GM10248 (cell line): ENCODE results near the gene NOTCH1.

ENCODE experiments used
- CTCF ChIA-PET: fragments of 300-600 bp; sonication (Branson Sonifier 250); formaldehyde crosslinking; extraction: SDS; loops from one replicate; lab custom pipeline; 2021; ENCODE audit warnings: antibody characterized with exemption; lab: Yijun Ruan, JAX
- POLR2A ChIA-PET: fragments of 350-650 bp; sonication (Branson Sonifier 250); formaldehyde crosslinking; extraction: SDS; loops from one replicate; lab custom pipeline; 2020; ENCODE audit warnings: antibody characterized with exemption; lab: Yijun Ruan, JAX
- DNase-seq: peaks from one replicate; pipeline ENCODE4 v3.0.0; 2012; ENCODE audit errors: extremely low spot score
- TF ChIP-seq, protein P1 (sequence below): IDR thresholded peaks from 2 replicates; pipeline ENCODE4 v1.5.1; 2012; ENCODE audit warnings: mild to moderate bottlenecking, low read depth; ENCODE audit errors: extremely low read depth, missing control alignments, control extremely low read depth

NOTCH1 gene

DNA sequence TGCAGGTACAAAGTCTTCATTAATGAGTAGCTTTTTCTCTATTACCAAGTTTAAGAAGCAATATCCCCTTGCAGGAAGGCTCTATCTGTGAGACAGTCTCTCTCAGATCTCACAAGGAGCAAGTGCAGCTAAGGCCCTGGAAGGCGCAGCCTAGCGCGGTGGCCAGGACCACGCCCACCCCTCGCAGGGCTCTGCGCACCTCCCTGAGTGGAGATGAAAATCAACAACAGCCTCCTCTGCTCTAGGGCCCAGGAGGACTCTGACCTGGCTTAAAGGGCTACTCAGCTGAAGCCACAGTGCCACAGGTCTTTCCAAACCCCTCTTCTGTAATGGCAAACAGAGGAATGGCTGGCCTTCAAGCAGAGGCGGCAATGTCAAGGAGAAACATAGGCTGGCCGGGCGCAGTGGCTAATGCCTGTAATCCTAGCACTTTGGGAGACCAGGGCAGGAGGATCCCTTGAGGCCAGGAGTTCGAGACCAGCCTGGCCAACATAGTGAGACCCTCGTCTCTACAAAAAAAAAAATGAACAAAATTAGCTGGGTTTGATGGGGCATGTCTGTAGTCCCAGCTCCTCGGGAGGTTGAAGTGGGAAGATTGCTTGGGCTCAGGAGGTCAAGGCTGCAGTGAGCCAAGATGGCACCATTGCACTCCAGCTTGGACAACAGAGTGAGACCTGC lies 74.9 kb downstream of the NOTCH1 start:
- DNase-seq, result no peak
- TF ChIP-seq, protein P1, sequence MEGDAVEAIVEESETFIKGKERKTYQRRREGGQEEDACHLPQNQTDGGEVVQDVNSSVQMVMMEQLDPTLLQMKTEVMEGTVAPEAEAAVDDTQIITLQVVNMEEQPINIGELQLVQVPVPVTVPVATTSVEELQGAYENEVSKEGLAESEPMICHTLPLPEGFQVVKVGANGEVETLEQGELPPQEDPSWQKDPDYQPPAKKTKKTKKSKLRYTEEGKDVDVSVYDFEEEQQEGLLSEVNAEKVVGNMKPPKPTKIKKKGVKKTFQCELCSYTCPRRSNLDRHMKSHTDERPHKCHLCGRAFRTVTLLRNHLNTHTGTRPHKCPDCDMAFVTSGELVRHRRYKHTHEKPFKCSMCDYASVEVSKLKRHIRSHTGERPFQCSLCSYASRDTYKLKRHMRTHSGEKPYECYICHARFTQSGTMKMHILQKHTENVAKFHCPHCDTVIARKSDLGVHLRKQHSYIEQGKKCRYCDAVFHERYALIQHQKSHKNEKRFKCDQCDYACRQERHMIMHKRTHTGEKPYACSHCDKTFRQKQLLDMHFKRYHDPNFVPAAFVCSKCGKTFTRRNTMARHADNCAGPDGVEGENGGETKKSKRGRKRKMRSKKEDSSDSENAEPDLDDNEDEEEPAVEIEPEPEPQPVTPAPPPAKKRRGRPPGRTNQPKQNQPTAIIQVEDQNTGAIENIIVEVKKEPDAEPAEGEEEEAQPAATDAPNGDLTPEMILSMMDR, result no peak
- ChIA-PET POLR2A (no interaction called here), CTCF (interaction anchor here (0.8 to 1.2 kb wide), 4 partner anchors 10 to 30 kb away, joined by 3 to 4 read pairs (median 3); no protein-coding TSS in a partner anchor)

DNA sequence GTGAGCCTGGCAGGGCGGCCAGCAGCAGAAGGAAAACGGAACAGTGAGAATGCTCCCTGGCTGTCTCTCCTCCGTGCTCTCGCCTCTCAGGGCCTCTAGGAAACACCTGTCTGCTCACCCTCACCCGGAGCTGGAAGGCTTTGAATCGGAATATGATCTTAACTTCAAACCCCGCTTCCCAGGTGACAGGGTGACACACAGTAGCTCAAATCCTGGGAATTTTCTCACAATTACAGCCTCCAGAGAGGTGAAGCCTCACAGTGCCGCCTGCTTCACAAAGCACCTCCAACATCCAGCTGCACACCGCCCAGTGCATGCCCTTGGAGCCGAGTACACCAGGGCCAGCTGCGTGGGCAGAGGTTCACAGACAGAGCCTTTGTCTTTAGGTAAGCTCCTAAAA lies 75.5 kb downstream of the NOTCH1 start:
- CTCF ChIA-PET, result interaction anchor here (0.8 to 1.2 kb wide), 3 partner anchors 14 to 30 kb away, joined by 3 read pairs; no protein-coding TSS in a partner anchor
- TF ChIP-seq, protein P1, result no peak
- POLR2A ChIA-PET, result no interaction called here
- no peak for DNase-seq

DNA sequence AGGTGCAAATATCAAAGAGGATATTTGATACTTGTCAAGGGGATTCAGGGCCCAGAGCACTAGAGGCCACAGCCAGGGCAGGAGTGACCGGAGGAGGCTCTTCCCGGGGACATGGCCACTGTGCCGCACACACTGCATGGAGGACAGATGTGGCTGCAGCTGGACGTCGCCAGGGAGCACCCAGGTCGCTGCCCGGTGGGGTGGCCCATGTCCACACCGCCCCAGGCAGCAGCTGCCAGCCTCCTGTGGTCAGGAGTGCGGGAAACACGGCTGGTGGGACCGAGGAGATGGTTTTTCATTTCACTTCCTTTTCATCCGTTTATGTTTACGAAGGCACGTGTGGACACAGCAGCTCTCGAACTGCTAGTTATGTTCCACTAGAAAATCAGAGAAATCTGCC lies 78.1 kb downstream of the NOTCH1 start:
- TF ChIP-seq, protein P1, result no peak
- POLR2A ChIA-PET, result no interaction called here
- no peak for DNase-seq
- CTCF ChIA-PET, result interaction anchor here (1.5 kb wide), 1 partner anchor 18 kb away, joined by 4 read pairs; no protein-coding TSS in a partner anchor

DNA sequence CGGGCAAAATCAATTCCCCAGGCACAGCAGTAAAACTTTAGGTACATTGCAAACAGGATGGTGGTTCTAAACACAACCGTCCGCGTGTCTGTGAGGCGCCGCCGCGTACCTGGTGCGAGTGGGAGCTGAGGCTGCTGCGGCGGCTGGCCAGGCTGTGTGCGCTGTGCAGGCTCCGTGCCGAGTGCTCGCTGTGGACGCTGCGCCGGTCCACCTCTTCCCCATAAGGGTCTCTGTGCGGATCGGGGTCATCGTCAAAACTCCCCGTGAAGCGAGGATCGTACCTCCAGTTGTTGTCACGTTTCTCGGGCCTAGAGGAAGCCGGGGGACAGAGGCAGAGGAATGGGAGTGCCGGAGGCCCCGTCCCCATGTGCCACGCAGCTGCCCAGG lies 79.7 kb downstream of the NOTCH1 start:
- POLR2A ChIA-PET, result no interaction called here
- CTCF ChIA-PET, result interaction anchor here (1.0 kb wide), 1 partner anchor 12 kb away, joined by 3 read pairs; no protein-coding TSS in a partner anchor

DNA sequence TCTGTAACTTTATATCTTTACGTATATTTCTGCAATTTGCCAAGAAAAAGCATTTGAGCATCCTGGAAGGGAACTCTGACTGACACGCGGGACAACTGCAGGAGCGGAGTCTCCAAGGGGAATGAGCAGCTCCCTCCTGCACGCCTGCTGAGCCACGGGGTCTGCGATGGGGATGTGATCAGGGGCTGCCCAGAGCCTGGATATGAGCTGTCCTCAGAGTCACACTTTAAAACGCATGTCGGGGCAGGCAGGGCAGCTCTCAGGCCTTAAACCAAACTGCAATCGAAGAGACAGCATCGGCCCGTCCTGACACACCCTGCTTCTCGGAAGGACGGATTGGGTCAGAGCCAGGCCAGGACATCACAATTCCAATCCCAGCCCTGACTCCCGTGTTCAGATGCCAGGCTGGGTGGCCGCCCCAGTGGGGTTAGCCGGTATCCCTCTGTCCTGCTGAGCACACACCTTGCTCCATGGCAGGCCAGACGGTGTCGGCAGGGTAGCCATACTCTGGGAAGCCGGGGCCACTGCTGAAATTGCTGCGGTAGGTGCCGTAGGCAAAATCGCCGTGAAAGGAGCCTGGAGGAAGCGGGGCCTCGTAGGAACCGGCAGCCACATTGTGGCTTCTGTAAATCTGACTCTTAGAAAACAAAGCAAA lies 80.2 kb downstream of the NOTCH1 start:
- POLR2A ChIA-PET, result no interaction called here
- no peak for DNase-seq
- CTCF ChIA-PET, result interaction anchor here (1.2 kb wide), 1 partner anchor 27 kb away, joined by 3 read pairs; no protein-coding TSS in a partner anchor
- TF ChIP-seq, protein P1, result no peak

More for the DNA sequence above, 79.7 kb downstream of the NOTCH1 start:
- TF ChIP-seq, protein P1, result no peak
- no peak for DNase-seq

DNA sequence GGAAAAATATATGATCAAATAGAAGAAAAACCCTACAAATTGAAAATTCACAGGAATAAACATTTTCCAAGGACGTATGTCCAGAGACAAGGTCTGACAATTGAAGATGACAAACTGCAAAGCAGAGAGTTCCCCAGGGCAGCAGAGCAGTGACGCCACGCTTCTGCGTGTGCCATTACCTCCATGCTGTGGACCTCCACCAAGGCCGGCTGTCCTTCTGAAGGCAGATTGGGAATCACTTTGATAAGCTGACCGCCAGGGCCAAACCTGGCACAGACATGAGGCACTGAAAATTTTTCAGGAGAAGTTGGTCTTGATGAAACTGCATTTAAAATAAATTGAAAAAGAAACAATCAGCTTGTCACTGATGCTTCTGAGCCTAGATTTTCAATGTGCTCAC lies 81.6 kb downstream of the NOTCH1 start:
- TF ChIP-seq, protein P1, result no peak
- CTCF ChIA-PET, result interaction anchor here (1.2 to 1.7 kb wide), 3 partner anchors 13 to 25 kb away, joined by 3 read pairs; no protein-coding TSS in a partner anchor

More for the DNA sequence above, 81.6 kb downstream of the NOTCH1 start:
- DNase-seq, result no peak
- POLR2A ChIA-PET, result no interaction called here
